Measurements from ENCODE around the gene TPSB2.

GRCh38 chr16:1262210-1262845, 32.3 kb upstream of the TPSB2 start:
- TF ChIP-seq CTCF (IDR thresholded peaks at IDR 0.05; ENCODE audit: low read depth, low read length, poor library complexity, severe bottlenecking) (no peak), EZH2phosphoT487 (IDR thresholded peaks at IDR 0.05; ENCODE audit: borderline replicate concordance, low read length) (no peak)

All from DOHH2 (cell line).